GM12878 (cell line): ENCODE data around the gene RIN2.

Experiments
- CTCF ChIP-seq, 3 experiments: IDR thresholded peaks in 2 of 3; conservative IDR thresholded peaks in 1 of 3; 2 replicates each; pipeline ENCODE4 v1.5.1; 2011; ENCODE audit warnings: low read depth in 3 of 3, low read length in 3 of 3, mild to moderate bottlenecking in 3 of 3, control low read depth in 2 of 3, moderate library complexity in 2 of 3, inconsistent platforms in 1 of 3, mixed read lengths in 1 of 3; ENCODE audit not compliant: control insufficient read depth in 2 of 3, insufficient read depth in 1 of 3; ENCODE audit errors: extremely low read depth in 1 of 3
- SPI1 ChIP-seq: IDR thresholded peaks from 2 replicates; pipeline ENCODE4 v1.6.1; 2011; ENCODE audit warnings: low read depth, mild to moderate bottlenecking, low read length, moderate library complexity, borderline replicate concordance; ENCODE audit not compliant: insufficient read depth
- ZZZ3 ChIP-seq: IDR thresholded peaks from 2 replicates; pipeline ENCODE4 v1.6.1; 2011; ENCODE audit warnings: low read depth; ENCODE audit not compliant: control insufficient read depth, insufficient read length

GRCh38 chr20:19765913-19766312 is 7.9 kb downstream of the RIN2 start:
- TF ChIP-seq CTCF (IDR thresholded peaks at IDR 0.05 in 2 of 3, conservative IDR thresholded peaks at IDR 0.05 in 1 of 3; ENCODE audit: control insufficient read depth in 2 of 3, extremely low read depth in 1 of 3, insufficient read depth in 1 of 3, low read depth in 3 of 3, low read length in 3 of 3) (no peak), SPI1 (no peak), ZZZ3 (no peak)
